Astrocyte of the spinal cord (primary cell): ENCODE results near the gene VWA7.

Experiments
- DNase-seq: peaks from one replicate; pipeline ENCODE4 v3.0.0; 2011; ENCODE audit warnings: low read depth, low spot score
- H3K4me3 ChIP-seq: 2 replicates; pipeline ENCODE4 v1.5.1; 2011; ENCODE audit warnings: low read depth, mild to moderate bottlenecking, low read length, moderate library complexity
- CTCF ChIP-seq: IDR thresholded peaks from 2 replicates; pipeline ENCODE4 v1.5.1; 2012; ENCODE audit warnings: low read depth, mild to moderate bottlenecking, low read length, inconsistent platforms
- in situ Hi-C: cut with HindIII; loops from 2 replicates; pipeline ENCODE4 v1.10.0; 2017; ENCODE audit warnings: low sequenced_read_pairs

VWA7 gene

DNA sequence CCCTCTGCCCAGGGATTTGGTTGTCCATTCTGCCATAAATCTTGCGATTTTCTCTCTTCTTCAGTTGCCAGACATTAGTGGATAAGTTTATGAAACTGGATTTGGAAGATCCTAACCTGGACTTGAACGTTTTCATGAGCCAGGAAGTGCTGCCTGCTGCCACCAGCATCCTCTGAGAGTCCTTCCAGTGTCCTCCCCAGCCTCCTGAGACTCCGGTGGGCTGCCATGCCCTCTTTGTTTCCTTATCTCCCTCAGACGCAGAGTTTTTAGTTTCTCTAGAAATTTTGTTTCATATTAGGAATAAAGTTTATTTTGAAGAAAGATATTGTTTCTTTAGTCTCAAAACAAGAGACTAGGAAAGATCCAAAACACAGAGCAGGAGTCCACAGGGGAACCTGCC is 14.8 kb downstream of the VWA7 start, which contains the start of gene SAPCD1:
Gene SAPCD1, plus strand, starts transcription at position 301 of the 400 bp plus-strand sequence. CDS start 399 bp downstream, outside the sequence.
- DNase-seq: no peak
- no peak within 1 kb of the TSS for H3K4me3 ChIP-seq
- no peak for TF ChIP-seq CTCF
- in situ Hi-C loops: no loop called here

DNA sequence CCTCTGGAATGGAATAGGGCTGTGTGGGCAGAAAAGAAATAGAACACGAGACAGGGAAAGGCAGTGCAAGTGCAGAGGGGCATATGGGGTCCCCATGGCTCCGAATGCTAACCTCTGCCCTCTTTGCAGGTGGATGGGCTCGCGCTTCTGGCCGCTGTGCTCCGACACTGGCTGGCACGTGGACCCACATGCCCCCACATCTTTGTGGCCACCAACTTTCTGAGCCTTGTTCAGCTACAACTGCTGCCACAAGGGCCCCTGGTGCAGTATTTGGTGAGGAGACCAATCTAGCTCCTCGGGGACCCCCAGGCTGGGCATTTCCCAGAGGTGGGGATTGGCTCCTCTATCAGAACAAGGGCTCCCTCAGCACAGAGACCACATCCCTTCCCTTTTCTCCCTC is 15.8 kb downstream of the VWA7 start:
- in situ Hi-C loops: no loop called here
- no peak for TF ChIP-seq CTCF

DNA sequence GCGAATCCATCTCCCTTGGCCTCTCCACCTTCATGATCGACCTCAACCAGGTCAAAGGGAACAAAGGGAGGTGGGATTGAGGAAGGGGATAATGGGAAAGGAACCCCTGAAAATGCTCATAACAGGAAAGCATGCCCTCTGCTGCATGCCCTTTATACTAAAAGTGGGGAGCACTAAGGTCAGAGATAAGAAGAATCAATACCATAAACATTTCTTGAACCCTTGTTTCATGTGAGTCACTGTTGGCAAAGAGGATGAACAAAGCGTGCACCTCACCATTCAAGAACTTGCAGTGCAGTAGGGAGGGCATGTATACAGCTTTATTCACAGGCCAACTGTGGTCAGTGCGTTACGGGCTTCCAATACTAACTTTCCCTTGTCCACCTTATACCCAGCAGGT is 16.3 kb downstream of the VWA7 start:
- H3K4me3 ChIP-seq: no peak overlapping the region
- TF ChIP-seq CTCF: no peak
- DNase-seq: no peak
- in situ Hi-C loops: no loop called here

More for the DNA sequence above, 15.8 kb downstream of the VWA7 start:
- no peak overlapping the region for H3K4me3 ChIP-seq
- DNase-seq: no peak

DNA sequence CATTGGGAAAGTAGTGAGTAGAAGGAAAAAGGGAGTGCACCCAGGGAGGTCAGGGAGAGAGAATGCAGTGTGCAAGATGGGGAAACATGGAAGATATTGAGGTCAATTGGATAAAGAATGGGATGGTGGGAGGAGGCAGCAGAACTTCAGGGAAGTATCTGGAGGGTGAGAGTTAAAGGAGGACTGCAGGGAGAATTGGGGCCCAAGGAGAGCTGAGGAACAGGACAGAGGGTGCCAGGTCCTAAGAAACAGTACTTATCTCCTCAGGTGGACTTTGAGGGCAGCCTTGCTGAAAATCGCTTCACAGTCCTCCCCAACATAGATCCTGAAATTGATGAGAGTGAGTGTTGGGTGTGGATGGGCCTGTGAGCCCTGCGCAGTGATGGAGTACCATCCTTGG is 18.8 kb downstream of the VWA7 start:
- in situ Hi-C loops: no loop called here
- no peak for DNase-seq
- no peak overlapping the region for H3K4me3 ChIP-seq
- no peak for TF ChIP-seq CTCF

DNA sequence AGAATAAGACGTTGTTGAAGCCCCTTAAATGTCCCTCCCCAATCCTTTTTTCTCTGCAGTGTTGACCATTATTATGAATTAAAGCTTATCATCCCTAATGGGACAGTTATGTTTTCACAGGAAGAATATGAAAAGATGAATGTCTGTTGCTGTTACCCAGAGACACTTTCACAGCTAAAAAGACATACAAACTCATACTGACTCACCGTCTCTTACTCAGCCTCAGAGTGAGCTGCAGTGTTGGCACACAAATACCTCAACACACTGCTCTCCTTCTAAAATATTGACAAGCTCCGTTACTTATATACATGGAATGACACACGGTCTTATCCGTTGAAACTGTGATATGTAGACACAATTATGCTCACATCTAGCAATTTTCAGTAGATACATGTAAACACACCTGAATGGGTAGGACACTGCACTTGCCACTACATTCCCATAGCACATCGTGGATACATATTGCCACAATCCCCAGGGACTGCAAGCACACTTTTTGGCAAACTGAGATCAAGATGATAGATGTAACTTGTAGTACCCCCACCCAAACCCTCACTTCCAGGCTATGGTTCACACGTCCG is 24.3 kb downstream of the VWA7 start:
- H3K4me3 ChIP-seq: no peak overlapping the region
- in situ Hi-C loops: no loop called here
- no peak for TF ChIP-seq CTCF

GRCh38 chr6:31750411-31751022 is 26.6 kb downstream of the VWA7 start:
- in situ Hi-C loops: no loop called here
- no peak for TF ChIP-seq CTCF
- DNase-seq: peak; percentile 45
- H3K4me3 ChIP-seq: no peak overlapping the region

More for the DNA sequence above, 24.3 kb downstream of the VWA7 start:
- peak; percentile 79 for DNase-seq
